Brain microvascular endothelial cell (primary cell): Measurements from ENCODE around the gene TACR2.
A peak's percentile ranks its signal among the peaks of the same experiment; 100 is the strongest.

Source experiments
- DNase-seq: peaks from one replicate; pipeline ENCODE4 v3.0.0-alpha.2; 2020
- H3K27ac ChIP-seq: fragments of 250-450 bp; sonication (Bioruptor Pico); 2 replicates; pipeline ENCODE4 v1.5.1; 2020; ENCODE audit warnings: mild to moderate bottlenecking, moderate library complexity
- H3K27me3 ChIP-seq: fragments of 250-450 bp; sonication (Bioruptor Pico); replicated peaks from 2 replicates; pipeline ENCODE4 v1.5.1; 2020; ENCODE audit warnings: mild to moderate bottlenecking
- H3K36me3 ChIP-seq: fragments of 250-450 bp; sonication (Bioruptor Pico); replicated peaks from 2 replicates; pipeline ENCODE4 v1.5.1; 2020; ENCODE audit warnings: mild to moderate bottlenecking
- H3K4me3 ChIP-seq: 2 replicates; pipeline ENCODE4 v1.5.1; 2011; ENCODE audit warnings: low read depth, mild to moderate bottlenecking, control low read depth, low read length, moderate library complexity
- CTCF ChIP-seq: IDR thresholded peaks from 2 replicates; pipeline ENCODE4 v1.5.1; 2011; ENCODE audit warnings: low read depth, mild to moderate bottlenecking, moderate library complexity, low read length, control low read depth, inconsistent platforms; ENCODE audit errors: missing control alignments
- in situ Hi-C: cut with HindIII; loops from 2 replicates; pipeline ENCODE4 v1.10.0; 2017; ENCODE audit warnings: low sequenced_read_pairs, low pct_ligation_motif_present

The TACR2 gene

GRCh38 chr10:69415951-69416350 is 767 bp downstream of the TACR2 start:
- in situ Hi-C loops, result no loop called here
- TF ChIP-seq CTCF, result no peak
- H3K27me3 ChIP-seq, result no peaks in the 10 kb centered on the region
- no peak for DNase-seq
- no peak overlapping the region for H3K4me3 ChIP-seq
- H3K27ac ChIP-seq, result no peak overlapping the region
- no peaks in the 10 kb centered on the region for H3K36me3 ChIP-seq

GRCh38 chr10:69415049-69415448 is 1.7 kb downstream of the TACR2 start:
- H3K36me3 ChIP-seq, result no peaks in the 10 kb centered on the region
- no peak overlapping the region for H3K4me3 ChIP-seq
- no peaks in the 10 kb centered on the region for H3K27me3 ChIP-seq
- no peak for TF ChIP-seq CTCF
- DNase-seq, result no peak
- no peak overlapping the region for H3K27ac ChIP-seq
- in situ Hi-C loops, result no loop called here

- no peak for DNase-seq
- in situ Hi-C loops, result no loop called here
- Histone ChIP-seq H3K27me3 (no peaks in the 10 kb centered on the region), H3K4me3 (no peak overlapping the region), H3K27ac (no peak overlapping the region), H3K36me3 (no peaks in the 10 kb centered on the region)
- no peak for TF ChIP-seq CTCF
Measured at GRCh38 chr10:69414036-69415018, 2.4 kb downstream of the TACR2 start.

GRCh38 chr10:69413221-69413865 is 3.4 kb downstream of the TACR2 start:
- peak; percentile 82 for TF ChIP-seq CTCF
- Histone ChIP-seq H3K27ac (no peak overlapping the region), H3K4me3 (no peak overlapping the region), H3K36me3 (no peaks in the 10 kb centered on the region), H3K27me3 (no peaks in the 10 kb centered on the region)
- DNase-seq, result peak; percentile 71
- in situ Hi-C loops, result no loop called here

- Histone ChIP-seq H3K36me3 (no peaks in the 10 kb centered on the region), H3K27ac (no peak overlapping the region), H3K4me3 (no peak overlapping the region), H3K27me3 (no peaks in the 10 kb centered on the region)
- no peak for DNase-seq
- TF ChIP-seq CTCF, result no peak
- in situ Hi-C loops, result no loop called here
Measured at GRCh38 chr10:69412232-69412790, 4.4 kb downstream of the TACR2 start.
